GM10266 (cell line): Measurements from ENCODE around the gene IGSF21.

Source experiments
- DNase-seq: peaks from one replicate; pipeline ENCODE4 v3.0.0; 2012; ENCODE audit errors: extremely low spot score
- CTCF ChIP-seq: IDR thresholded peaks from 2 replicates; pipeline ENCODE4 v1.5.1; 2012; ENCODE audit warnings: mild to moderate bottlenecking, low read depth; ENCODE audit not compliant: control insufficient read depth, insufficient read depth; ENCODE audit errors: missing control alignments

The IGSF21 gene

GRCh38 chr1:18200918-18201317, 93.3 kb downstream of the IGSF21 start:
- DNase-seq = no peak
- no peak for TF ChIP-seq CTCF

- DNase-seq = no peak
Observed at GRCh38 chr1:18201997-18202719, 94.6 kb downstream of the IGSF21 start.

GRCh38 chr1:18203645-18204044, 96.0 kb downstream of the IGSF21 start:
- DNase-seq = no peak
- TF ChIP-seq CTCF = no peak

More at GRCh38 chr1:18201997-18202719, 94.6 kb downstream of the IGSF21 start:
- TF ChIP-seq CTCF = no peak

GRCh38 chr1:18204575-18204974, 97.0 kb downstream of the IGSF21 start:
- no peak for TF ChIP-seq CTCF
- no peak for DNase-seq

GRCh38 chr1:18205319-18205718, 97.7 kb downstream of the IGSF21 start:
- no peak for TF ChIP-seq CTCF

GRCh38 chr1:18211764-18212163, 104.2 kb downstream of the IGSF21 start:
- TF ChIP-seq CTCF = no peak
- DNase-seq = no peak

More at GRCh38 chr1:18205319-18205718, 97.7 kb downstream of the IGSF21 start:
- DNase-seq = no peak

- peak; percentile 29 for DNase-seq
- TF ChIP-seq CTCF = peak; percentile 40
Observed at GRCh38 chr1:18217398-18218043, 109.9 kb downstream of the IGSF21 start.
